Stimulated activated CD4-positive, alpha-beta T cell treated with anti-CD3 and anti-CD28 coated beads, Interleukin-4, amount 100 ng/mL, for 1 hour (primary cell): ENCODE results near the gene SYTL2.
"Not testable (repeated sequence)": the region's sequence is repeated elsewhere in the genome, so short reads cannot be mapped to it uniquely, and the experiment has no call there.

Source experiments
- DNase-seq: peaks from one replicate; pipeline ENCODE4 v3.0.0-alpha.2; 2020

Gene SYTL2

GRCh38 chr11:85795712-85796487 lies 15.0 kb downstream of the SYTL2 start:
- no peak for DNase-seq

GRCh38 chr11:85791409-85791990 lies 19.4 kb downstream of the SYTL2 start:
- DNase-seq: no peak

GRCh38 chr11:85787809-85788760 lies 22.9 kb downstream of the SYTL2 start:
- no peak for DNase-seq

- DNase-seq: no peak
Measured at GRCh38 chr11:85787168-85787567, 23.8 kb downstream of the SYTL2 start.

GRCh38 chr11:85784480-85785265 lies 26.3 kb downstream of the SYTL2 start:
- DNase-seq: no peak

GRCh38 chr11:85783758-85784157 lies 27.2 kb downstream of the SYTL2 start:
- DNase-seq: no peak

- DNase-seq: not testable (repeated sequence)
Measured at GRCh38 chr11:85780780-85781517, 30.0 kb downstream of the SYTL2 start.

GRCh38 chr11:85779956-85780640 lies 30.8 kb downstream of the SYTL2 start:
- DNase-seq: no peak

GRCh38 chr11:85777603-85777972 lies 33.4 kb downstream of the SYTL2 start:
- not testable (repeated sequence) for DNase-seq

GRCh38 chr11:85776951-85777602 lies 33.9 kb downstream of the SYTL2 start:
- DNase-seq: no peak

GRCh38 chr11:85774256-85775101 lies 36.5 kb downstream of the SYTL2 start:
- no peak for DNase-seq

- DNase-seq: no peak
Measured at GRCh38 chr11:85772695-85773094, 38.2 kb downstream of the SYTL2 start.

- DNase-seq: no peak
Measured at GRCh38 chr11:85771568-85771967, 39.4 kb downstream of the SYTL2 start.

- no peak for DNase-seq
Measured at GRCh38 chr11:85769771-85770170, 41.2 kb downstream of the SYTL2 start.

- no peak for DNase-seq
Measured at GRCh38 chr11:85768473-85769146, 42.3 kb downstream of the SYTL2 start.

GRCh38 chr11:85767246-85767945 lies 43.5 kb downstream of the SYTL2 start:
- no peak for DNase-seq

GRCh38 chr11:85766721-85767161 lies 44.2 kb downstream of the SYTL2 start:
- no peak for DNase-seq

- DNase-seq: no peak
Measured at GRCh38 chr11:85764796-85765195, 46.1 kb downstream of the SYTL2 start.
